ENCODE measurements around the gene PHF21A. TPM values are rescaled to one million over a fixed set of nuclear protein-coding genes. Genes with fewer than 3 reads are reported as not detected.

The PHF21A gene
- total and polyA plus RNA-seq, 2 of the 13 experiments (the other 11 are each of a cell fraction or from before 2014, with no cell fraction given), result 4.1 to 34.6 TPM

GRCh38 chr11:45930951-45931570 lies 190.2 kb downstream of the PHF21A start:
- TF ChIP-seq RBAK (CRISPR knock-in tag; IDR thresholded peaks at IDR 0.05) (no peak), HMGXB3 (CRISPR knock-in tag; IDR thresholded peaks at IDR 0.05; ENCODE audit: borderline replicate concordance) (no peak)
- FAIRE-seq (no peak), ATAC-seq (no peak), DNase-seq (ENCODE audit: low spot score) (no peak)
- Histone ChIP-seq H3K27me3 (ENCODE audit: control insufficient read depth in 1 of 2, insufficient read depth in 2 of 2, low read length in 2 of 2) (no peaks in the 10 kb centered on the region), H2AFZ (ENCODE audit: low read length) (no peak overlapping the region), H3K9ac (ENCODE audit: insufficient read depth, low read depth, low read length) (no peak overlapping the region), H3K27ac (ENCODE audit: extremely low read length, insufficient read depth, low read length) (no peak overlapping the region), H3K79me2 (ENCODE audit: insufficient read depth, low read length) (no peaks in the 10 kb centered on the region), H3K36me3 (replicated peaks in 1 of 2; ENCODE audit: control insufficient read depth in 1 of 2, insufficient read depth in 2 of 2, low read length in 2 of 2) (peaks cover 6 to 28% of the 10 kb centered on the region in 2 experiments; a peak in 4 of 5 replicates), H3K4me2 (ENCODE audit: low read depth, low read length) (no peak overlapping the region), H3K9me3 (ENCODE audit: low read length) (no peaks in the 10 kb centered on the region), H3K4me3 (replicated peaks in 1 of 3; ENCODE audit: insufficient read depth in 1 of 3, low read depth in 2 of 3, low read length in 3 of 3) (no peak overlapping the region), H4K20me1 (ENCODE audit: insufficient read depth, low read length) (no peaks in the 10 kb centered on the region), H3K4me1 (ENCODE audit: insufficient read depth, low read length) (peaks cover 29% of the 10 kb centered on the region)
- WGBS (ENCODE audit: low lambda C conversion rate), result 90% methylated on average over 6 of the region's 8 CpGs
- in situ Hi-C loops (cut with HindIII; ENCODE audit: extremely low pct_ligation_motif_present, low pct_unique_long_range_greater_than_20kb) (no loop called here), intact Hi-C loops (cut with micrococcal nuclease; ENCODE audit: unreplicated experiment) (no loop called here)
- POLR2A ChIA-PET, result interaction anchor here (1.8 to 2.3 kb wide), 2 partner anchors 9 to 13 kb away, joined by 5 to 7 read pairs; partner anchors contain the start of genes LARGE2 and PEX16
- no TSS peak for BruUV-seq (replicated peaks)
- CTCF ChIA-PET (ENCODE audit: low intra/inter-chr PET ratio, low total read pairs), result no interaction called here
